IMR-90 (cell line): Measurements from ENCODE around the gene FNDC11. TPM values are rescaled to one million over a fixed set of nuclear protein-coding genes. Genes with fewer than 3 reads are reported as not detected.

Source experiments
- ATAC-seq: fragments of 200-7000 bp; cut with Tn5 transposase; 2 replicates; pipeline ENCODE4 v1.9.1; 2020; ENCODE audit warnings: low read depth, mild to moderate bottlenecking, moderate library complexity
- Bru-seq: library from RNA; stranded (reverse); fragments of 400-500 nt; gene quantifications from one replicate; lab custom pipeline; 2021; lab: Mats Ljungman, UMichigan
- BruChase-seq, 2 experiments: library from RNA; stranded (reverse); fragments of 400-500 nt; gene quantifications; one replicate each; lab custom pipeline; 2021; lab: Mats Ljungman, UMichigan
- BruUV-seq: library from RNA; stranded (reverse); fragments of 400-500 nt; replicated peaks from 2 replicates; lab custom pipeline; 2021; lab: Mats Ljungman, UMichigan
- CTCF ChIA-PET: fragments of 300-600 bp; formaldehyde crosslinking; extraction: SDS; loops from one replicate; lab custom pipeline; 2021; ENCODE audit warnings: antibody characterized with exemption; lab: Yijun Ruan, JAX
- POLR2A ChIA-PET: fragments of 300-600 bp; sonication (Branson Sonifier 250); formaldehyde crosslinking; loops from one replicate; lab custom pipeline; 2022; ENCODE audit warnings: antibody characterized with exemption; ENCODE audit not compliant: unreplicated experiment; lab: Charles Lee
- DNase-seq: peaks from one replicate; pipeline ENCODE4 v3.0.0; 2013
- H2AFZ ChIP-seq: replicated peaks from 2 replicates; pipeline ENCODE3; 2013; ENCODE audit warnings: low read length, mild to moderate bottlenecking; ENCODE audit not compliant: poor library complexity
- H2AK5ac ChIP-seq: 2 replicates; pipeline ENCODE4 v1.6.1; 2013; ENCODE audit warnings: low read depth, low read length, inconsistent platforms
- H2AK9ac ChIP-seq: replicated peaks from 2 replicates; pipeline ENCODE3; 2013; ENCODE audit warnings: mild to moderate bottlenecking, low read depth, low read length, moderate library complexity; ENCODE audit not compliant: poor library complexity
- H2BK120ac ChIP-seq: 2 replicates; pipeline ENCODE4 v1.6.1; 2013; ENCODE audit warnings: low read depth, low read length, inconsistent platforms
- H2BK15ac ChIP-seq: 3 replicates; pipeline ENCODE4 v1.6.1; 2013; ENCODE audit warnings: low read depth, low read length, inconsistent platforms
- H2BK20ac ChIP-seq: 2 replicates; pipeline ENCODE4 v1.6.1; 2013; ENCODE audit warnings: low read depth, mild to moderate bottlenecking, inconsistent platforms, low read length, moderate library complexity
- H2BK5ac ChIP-seq: 2 replicates; pipeline ENCODE4 v1.6.1; 2013; ENCODE audit warnings: mild to moderate bottlenecking, low read depth, low read length, inconsistent platforms; ENCODE audit not compliant: poor library complexity, severe bottlenecking
- H3K14ac ChIP-seq: replicated peaks from 2 replicates; pipeline ENCODE4 v1.6.1; 2013; ENCODE audit warnings: low read depth, low read length, inconsistent platforms
- H3K18ac ChIP-seq: 2 replicates; pipeline ENCODE4 v1.6.1; 2013; ENCODE audit warnings: low read depth, low read length, control low read depth
- H3K23ac ChIP-seq: 2 replicates; pipeline ENCODE4 v1.6.1; 2013; ENCODE audit warnings: low read depth, low read length, inconsistent platforms
- H3K27ac ChIP-seq: 2 replicates; pipeline ENCODE4 v1.5.1; 2013; ENCODE audit warnings: mild to moderate bottlenecking, control low read depth, low read length; ENCODE audit not compliant: insufficient read depth
- H3K27me3 ChIP-seq: 2 replicates; pipeline ENCODE4 v1.6.1; 2013; ENCODE audit warnings: low read length; ENCODE audit not compliant: control insufficient read depth, insufficient read depth
- H3K36me3 ChIP-seq: 2 replicates; pipeline ENCODE4 v1.6.1; 2013; ENCODE audit warnings: low read length, mixed read lengths; ENCODE audit not compliant: control insufficient read depth, insufficient read depth
- H3K4ac ChIP-seq: 2 replicates; pipeline ENCODE4 v1.6.1; 2013; ENCODE audit warnings: low read depth, low read length, inconsistent platforms
- H3K4me1 ChIP-seq: 2 replicates; pipeline ENCODE4 v1.6.1; 2013; ENCODE audit warnings: low read length, mixed read lengths; ENCODE audit not compliant: control insufficient read depth, insufficient read depth
- H3K4me2 ChIP-seq: 2 replicates; pipeline ENCODE4 v1.6.1; 2013; ENCODE audit warnings: low read depth, mild to moderate bottlenecking, control low read depth, low read length, moderate library complexity
- H3K4me3 ChIP-seq: 2 replicates; pipeline ENCODE4 v1.5.1; 2013; ENCODE audit warnings: low read depth, mild to moderate bottlenecking, control low read depth, low read length, moderate library complexity; ENCODE audit not compliant: insufficient read depth
- H3K56ac ChIP-seq: 2 replicates; pipeline ENCODE4 v1.6.1; 2013; ENCODE audit warnings: low read length, inconsistent platforms; ENCODE audit not compliant: insufficient read depth; ENCODE audit errors: extremely low read depth
- H3K79me1 ChIP-seq, 2 experiments: 2 replicates each; pipeline ENCODE4 v1.6.1; 2013; ENCODE audit warnings: low read length in 2 of 2, inconsistent platforms in 1 of 2, low read depth in 1 of 2
- H3K9ac ChIP-seq: 2 replicates; pipeline ENCODE4 v1.6.1; 2013; ENCODE audit warnings: low read depth, low read length, control low read depth
- H3K9me1 ChIP-seq: 2 replicates; pipeline ENCODE4 v1.6.1; 2013; ENCODE audit warnings: low read length, inconsistent platforms; ENCODE audit not compliant: insufficient read depth
- H3K9me3 ChIP-seq: 2 replicates; pipeline ENCODE4 v1.6.1; 2013; ENCODE audit warnings: low read length; ENCODE audit not compliant: control insufficient read depth, insufficient read depth
- H4K20me1 ChIP-seq: 2 replicates; pipeline ENCODE4 v1.6.1; 2013; ENCODE audit warnings: low read length, inconsistent platforms; ENCODE audit not compliant: insufficient read depth
- H4K5ac ChIP-seq: 2 replicates; pipeline ENCODE4 v1.6.1; 2013; ENCODE audit warnings: mild to moderate bottlenecking, low read depth, low read length, control low read depth
- H4K8ac ChIP-seq, 2 experiments: 2 replicates each; pipeline ENCODE4 v1.6.1; 2013; ENCODE audit warnings: low read depth in 2 of 2, low read length in 2 of 2, control low read depth in 1 of 2, inconsistent platforms in 1 of 2
- H4K91ac ChIP-seq: 2 replicates; pipeline ENCODE4 v1.6.1; 2013; ENCODE audit warnings: low read depth, low read length, inconsistent platforms; ENCODE audit not compliant: insufficient read depth
- RFX5 ChIP-seq: IDR thresholded peaks from 2 replicates; pipeline ENCODE4 v1.8.0; 2012; ENCODE audit warnings: low read depth, mild to moderate bottlenecking, low read length, moderate library complexity
- WGBS, 2 experiments: methylation state at CpG; one replicate each; pipeline versions ENCODE4 v1.1.5 to v1.1.7; 2013; ENCODE audit warnings: missing lambda C conversion rate in 2 of 2; ENCODE audit not compliant: insufficient read length in 1 of 2; ENCODE audit errors: extremely low coverage in 2 of 2; 5-methylcytosine and 5-hydroxymethylcytosine counted together
- dilution Hi-C: fragments of 300-500 bp; cut with HindIII; formaldehyde crosslinking; loops from one replicate; pipeline ENCODE4 v1.14.3; 2018; ENCODE audit warnings: low sequenced_read_pairs; ENCODE audit not compliant: unreplicated experiment
- in situ Hi-C: fragments of 300-500 bp; cut with MboI; formaldehyde crosslinking; loops from 3 replicates; pipeline ENCODE4 v1.14.3; 2019; ENCODE audit warnings: low sequenced_read_pairs, inconsistent platforms, mixed read lengths
- intact Hi-C: fragments of 100-400 bp; cut with micrococcal nuclease; formaldehyde crosslinking; loops from 2 replicates; pipeline ENCODE4 v1.10.0; 2022
- long read RNA-seq: library from polyadenylated mRNA; unstranded; transcript quantifications from one replicate; pipeline ENCODE4 v2.0.0, GENCODE V29; 2021; ENCODE audit not compliant: unreplicated experiment
- polyA plus RNA-seq, 3 experiments: library from polyadenylated mRNA; depleted of rRNA; stranded (reverse); fragments of >200 nt; gene quantifications; 2 replicates each; pipeline ENCODE4 v1.2.3, GENCODE V29; 2012; ENCODE audit warnings: low replicate concordance in 1 of 3
- total RNA-seq: library from RNA; depleted of rRNA; stranded (reverse); fragments of >200 nt; gene quantifications from 2 replicates; pipeline ENCODE4 v1.2.3, GENCODE V29; 2012; rRNA removed
- TF ChIP-seq, protein P1 (sequence below): fragments of 150-350 bp; IDR thresholded peaks from 2 replicates; pipeline ENCODE4 v1.6.1; 2016; ENCODE audit warnings: low read depth, mild to moderate bottlenecking, low read length, moderate library complexity, borderline replicate concordance

The FNDC11 gene, protein sequence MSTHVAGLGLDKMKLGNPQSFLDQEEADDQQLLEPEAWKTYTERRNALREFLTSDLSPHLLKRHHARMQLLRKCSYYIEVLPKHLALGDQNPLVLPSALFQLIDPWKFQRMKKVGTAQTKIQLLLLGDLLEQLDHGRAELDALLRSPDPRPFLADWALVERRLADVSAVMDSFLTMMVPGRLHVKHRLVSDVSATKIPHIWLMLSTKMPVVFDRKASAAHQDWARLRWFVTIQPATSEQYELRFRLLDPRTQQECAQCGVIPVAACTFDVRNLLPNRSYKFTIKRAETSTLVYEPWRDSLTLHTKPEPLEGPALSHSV
- 0.28 and 0.36 TPM in 2 replicates for total RNA-seq
- 1.0 and 1.6 TPM in 2 replicates for polyA plus RNA-seq (2012; rRNA removed)
- 0.57 and 1.9 TPM in 2 replicates for polyA plus RNA-seq (2012; cell fraction: cytosol; rRNA removed)
- polyA plus RNA-seq (2012; cell fraction: nucleus; rRNA removed; ENCODE audit: low replicate concordance): 3.1 and 7.9 TPM in 2 replicates
- Bru-seq, nascent RNA: not detected
- BruChase-seq, experiment 1, labeled RNA remaining after a 6-hour chase: percentile 23 among the genes with signal in this experiment
- not detected for BruChase-seq, experiment 2, labeled RNA remaining after a 2-hour chase
- long read RNA-seq, partial matches to known transcripts: 0 of 1 reads
- long read RNA-seq, other reads (novel, unspliced or antisense): 0 of 1 reads

DNA sequence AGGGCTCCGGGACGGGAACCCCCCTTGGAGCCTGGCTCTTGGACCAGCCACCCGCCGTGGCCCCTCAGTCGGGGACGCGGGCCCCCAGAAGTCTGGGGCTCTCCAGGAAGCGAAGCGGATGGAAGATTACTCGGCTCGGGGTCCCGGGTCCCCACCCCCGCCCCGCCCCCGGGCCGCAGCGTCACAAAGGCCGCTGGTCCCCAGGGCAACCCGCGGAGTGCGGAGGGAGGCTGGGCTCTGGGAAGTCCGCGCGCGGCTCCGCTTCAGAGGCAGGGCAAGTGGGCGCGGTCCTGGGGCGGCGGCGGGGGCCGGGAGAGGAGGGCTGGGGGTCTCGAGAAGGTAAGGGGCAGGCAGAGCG, at the start of gene FNDC11:
TSS of gene FNDC11 (plus strand) at position 227 of the 358 bp plus-strand sequence. CDS start 1,505 bp downstream, outside the sequence.
- dilution Hi-C loops (no loop called here), intact Hi-C loops (loop anchor here (2.0 kb wide), 1 partner anchor 19 kb away; no protein-coding TSS in a partner anchor), in situ Hi-C loops (no loop called here)
- Histone ChIP-seq H2BK5ac (no peak within 1 kb of the TSS), H3K4ac (peak within 1 kb of the TSS; percentile 29; the same call in 1 of the 2 replicates), H3K23ac (no peak within 1 kb of the TSS), H3K79me1 (no peaks in the 10 kb centered on the region), H3K36me3 (peaks cover 2% of the 10 kb centered on the region; the same call in 1 of the 2 replicates), H2AK9ac (peak within 1 kb of the TSS; percentile 60), H3K4me3 (peak within 1 kb of the TSS; percentile 63), H3K18ac (no peak within 1 kb of the TSS; the same call in 1 of the 2 replicates), H3K4me2 (peak within 1 kb of the TSS; percentile 92), H2AK5ac (peak within 1 kb of the TSS; percentile 28; the same call in 1 of the 2 replicates), H4K91ac (no peak within 1 kb of the TSS), H4K8ac (peak within 1 kb of the TSS in 1 of 2 experiments; percentile 81; a peak in 1 of 4 replicates), H4K5ac (no peak within 1 kb of the TSS; the same call in 1 of the 2 replicates), H3K9ac (peak within 1 kb of the TSS; percentile 60), H3K56ac (no peak within 1 kb of the TSS), H2BK120ac (no peak within 1 kb of the TSS), H3K27ac (no peak within 1 kb of the TSS), H2BK20ac (no peak within 1 kb of the TSS), H3K14ac (peak within 1 kb of the TSS; percentile 89), H2BK15ac (no peak within 1 kb of the TSS), H3K27me3 (peaks cover 5% of the 10 kb centered on the region; the same call in 1 of the 2 replicates), H3K4me1 (peaks cover 5% of the 10 kb centered on the region; the same call in 1 of the 2 replicates), H3K9me3 (no peaks in the 10 kb centered on the region), H3K9me1 (no peaks in the 10 kb centered on the region), H4K20me1 (no peaks in the 10 kb centered on the region; the same call in 1 of the 2 replicates), H2AFZ (peak within 1 kb of the TSS; percentile 96)
- no peak for TF ChIP-seq RFX5
- TF ChIP-seq, protein P1, sequence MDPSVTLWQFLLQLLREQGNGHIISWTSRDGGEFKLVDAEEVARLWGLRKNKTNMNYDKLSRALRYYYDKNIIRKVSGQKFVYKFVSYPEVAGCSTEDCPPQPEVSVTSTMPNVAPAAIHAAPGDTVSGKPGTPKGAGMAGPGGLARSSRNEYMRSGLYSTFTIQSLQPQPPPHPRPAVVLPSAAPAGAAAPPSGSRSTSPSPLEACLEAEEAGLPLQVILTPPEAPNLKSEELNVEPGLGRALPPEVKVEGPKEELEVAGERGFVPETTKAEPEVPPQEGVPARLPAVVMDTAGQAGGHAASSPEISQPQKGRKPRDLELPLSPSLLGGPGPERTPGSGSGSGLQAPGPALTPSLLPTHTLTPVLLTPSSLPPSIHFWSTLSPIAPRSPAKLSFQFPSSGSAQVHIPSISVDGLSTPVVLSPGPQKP: no peak
- DNase-seq (no peak), ATAC-seq (peak; percentile 60)
- ChIA-PET CTCF (no interaction called here), POLR2A (no interaction called here)
- no TSS peak for BruUV-seq
- 7% methylated on average over 22 of the region's 34 CpGs; no CpG with 5 or more reads in 1 of the 2 experiments for WGBS, 2 experiments
